Nephron progenitor cell (in vitro differentiated cells): ENCODE measurements around the gene KLC1.

ENCODE experiments used
- DNase-seq: peaks from one replicate; pipeline ENCODE4 v3.0.0; 2021
- H3K27ac Mint-ChIP-seq: 2 replicates; pipeline ENCODE4 v1.8.0; 2021; ENCODE audit warnings: mild to moderate bottlenecking, moderate library complexity, mixed read lengths
- H3K27me3 Mint-ChIP-seq: 2 replicates; pipeline ENCODE4 v1.8.0; 2021; ENCODE audit warnings: mild to moderate bottlenecking, low read depth, mixed read lengths; ENCODE audit not compliant: poor library complexity
- H3K36me3 Mint-ChIP-seq: 2 replicates; pipeline ENCODE4 v1.8.0; 2021; ENCODE audit warnings: low read depth, mixed read lengths
- H3K4me1 Mint-ChIP-seq: 2 replicates; pipeline ENCODE4 v1.8.0; 2021; ENCODE audit warnings: mixed read lengths
- H3K4me3 Mint-ChIP-seq: 2 replicates; pipeline ENCODE4 v1.8.0; 2021; ENCODE audit warnings: mild to moderate bottlenecking, moderate library complexity, mixed read lengths
- H3K9me3 Mint-ChIP-seq: 2 replicates; pipeline ENCODE4 v1.8.0; 2021; ENCODE audit warnings: mild to moderate bottlenecking, moderate library complexity, mixed read lengths
- TF ChIP-seq, protein P1 (sequence below): fragments of 200-600 bp; sonication (generic); IDR thresholded peaks from 2 replicates; pipeline ENCODE4 v1.5.0; 2021; ENCODE audit warnings: antibody characterized with exemption

KLC1 gene

GRCh38 chr14:103740991-103741689 lies 112.1 kb downstream of the KLC1 start:
- H3K4me1 Mint-ChIP-seq: peaks cover 14% of the 10 kb centered on the region
- peak overlapping the region; percentile 51 for H3K27ac Mint-ChIP-seq
- peaks cover 36% of the 10 kb centered on the region for H3K36me3 Mint-ChIP-seq
- no peak overlapping the region for H3K4me3 Mint-ChIP-seq
- TF ChIP-seq, protein P1, sequence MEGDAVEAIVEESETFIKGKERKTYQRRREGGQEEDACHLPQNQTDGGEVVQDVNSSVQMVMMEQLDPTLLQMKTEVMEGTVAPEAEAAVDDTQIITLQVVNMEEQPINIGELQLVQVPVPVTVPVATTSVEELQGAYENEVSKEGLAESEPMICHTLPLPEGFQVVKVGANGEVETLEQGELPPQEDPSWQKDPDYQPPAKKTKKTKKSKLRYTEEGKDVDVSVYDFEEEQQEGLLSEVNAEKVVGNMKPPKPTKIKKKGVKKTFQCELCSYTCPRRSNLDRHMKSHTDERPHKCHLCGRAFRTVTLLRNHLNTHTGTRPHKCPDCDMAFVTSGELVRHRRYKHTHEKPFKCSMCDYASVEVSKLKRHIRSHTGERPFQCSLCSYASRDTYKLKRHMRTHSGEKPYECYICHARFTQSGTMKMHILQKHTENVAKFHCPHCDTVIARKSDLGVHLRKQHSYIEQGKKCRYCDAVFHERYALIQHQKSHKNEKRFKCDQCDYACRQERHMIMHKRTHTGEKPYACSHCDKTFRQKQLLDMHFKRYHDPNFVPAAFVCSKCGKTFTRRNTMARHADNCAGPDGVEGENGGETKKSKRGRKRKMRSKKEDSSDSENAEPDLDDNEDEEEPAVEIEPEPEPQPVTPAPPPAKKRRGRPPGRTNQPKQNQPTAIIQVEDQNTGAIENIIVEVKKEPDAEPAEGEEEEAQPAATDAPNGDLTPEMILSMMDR: no peak
- DNase-seq: no peak
- peaks cover 11% of the 10 kb centered on the region for H3K27me3 Mint-ChIP-seq
- no peaks in the 10 kb centered on the region for H3K9me3 Mint-ChIP-seq

DNA sequence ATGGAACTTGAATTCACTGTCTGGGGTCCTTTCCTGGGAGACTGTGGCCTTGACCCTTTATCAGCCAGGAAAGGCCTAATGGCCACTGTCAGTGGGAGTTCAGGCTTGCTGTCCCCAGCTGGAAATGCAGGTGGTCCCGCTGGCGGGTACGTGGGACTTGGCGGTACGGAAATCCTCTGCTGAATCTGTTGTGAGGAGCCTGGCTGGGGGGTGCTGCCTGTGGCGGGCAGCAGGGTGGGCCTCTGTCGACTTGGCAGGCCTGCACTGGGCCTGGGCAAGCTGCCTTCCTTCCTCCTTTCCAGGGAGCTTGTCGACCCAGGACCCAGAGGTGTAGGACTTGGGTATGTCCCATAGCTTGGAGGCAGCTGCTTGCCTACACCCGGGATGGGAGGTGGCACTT lies 112.9 kb downstream of the KLC1 start:
- DNase-seq: no peak

GRCh38 chr14:103742499-103743255 lies 113.7 kb downstream of the KLC1 start:
- Mint-ChIP-seq H3K27ac (no peak overlapping the region), H3K4me1 (peaks cover 12% of the 10 kb centered on the region), H3K36me3 (peaks cover 34% of the 10 kb centered on the region), H3K9me3 (no peaks in the 10 kb centered on the region), H3K4me3 (no peak overlapping the region), H3K27me3 (peaks cover 15% of the 10 kb centered on the region)
- no peak for DNase-seq
- TF ChIP-seq, protein P1: no peak

More for the DNA sequence above, 112.9 kb downstream of the KLC1 start:
- peaks cover 14% of the 10 kb centered on the region for H3K4me1 Mint-ChIP-seq
- no peak overlapping the region for H3K4me3 Mint-ChIP-seq
- H3K27ac Mint-ChIP-seq: no peak overlapping the region
- peaks cover 14% of the 10 kb centered on the region for H3K27me3 Mint-ChIP-seq
- no peaks in the 10 kb centered on the region for H3K9me3 Mint-ChIP-seq
- H3K36me3 Mint-ChIP-seq: peaks cover 36% of the 10 kb centered on the region
- TF ChIP-seq, protein P1: no peak

DNA sequence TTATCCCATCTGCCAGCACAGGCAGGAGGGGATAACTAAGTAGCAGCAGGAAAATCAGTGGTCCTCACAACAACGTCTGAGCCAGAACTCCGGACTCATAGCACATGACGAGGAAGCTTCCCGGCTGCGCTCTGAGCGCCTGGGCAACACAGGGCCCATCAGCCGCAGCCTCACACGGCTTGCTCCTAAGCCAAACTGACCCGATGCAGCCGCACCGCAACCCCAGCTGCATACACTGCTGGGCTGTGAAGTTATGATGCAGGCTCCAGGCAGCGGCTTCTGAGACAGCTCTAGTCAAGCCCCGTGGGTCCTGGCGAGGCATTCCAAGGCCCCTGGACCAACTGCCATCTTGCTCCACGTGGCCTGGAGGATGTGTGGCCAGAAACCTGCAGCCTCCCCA lies 114.7 kb downstream of the KLC1 start:
- peaks cover 15% of the 10 kb centered on the region for H3K27me3 Mint-ChIP-seq
- no peaks in the 10 kb centered on the region for H3K9me3 Mint-ChIP-seq
- H3K27ac Mint-ChIP-seq: no peak overlapping the region
- no peak overlapping the region for H3K4me3 Mint-ChIP-seq
- peaks cover 2% of the 10 kb centered on the region for H3K4me1 Mint-ChIP-seq
- H3K36me3 Mint-ChIP-seq: peaks cover 23% of the 10 kb centered on the region
- TF ChIP-seq, protein P1: no peak
- DNase-seq: no peak

DNA sequence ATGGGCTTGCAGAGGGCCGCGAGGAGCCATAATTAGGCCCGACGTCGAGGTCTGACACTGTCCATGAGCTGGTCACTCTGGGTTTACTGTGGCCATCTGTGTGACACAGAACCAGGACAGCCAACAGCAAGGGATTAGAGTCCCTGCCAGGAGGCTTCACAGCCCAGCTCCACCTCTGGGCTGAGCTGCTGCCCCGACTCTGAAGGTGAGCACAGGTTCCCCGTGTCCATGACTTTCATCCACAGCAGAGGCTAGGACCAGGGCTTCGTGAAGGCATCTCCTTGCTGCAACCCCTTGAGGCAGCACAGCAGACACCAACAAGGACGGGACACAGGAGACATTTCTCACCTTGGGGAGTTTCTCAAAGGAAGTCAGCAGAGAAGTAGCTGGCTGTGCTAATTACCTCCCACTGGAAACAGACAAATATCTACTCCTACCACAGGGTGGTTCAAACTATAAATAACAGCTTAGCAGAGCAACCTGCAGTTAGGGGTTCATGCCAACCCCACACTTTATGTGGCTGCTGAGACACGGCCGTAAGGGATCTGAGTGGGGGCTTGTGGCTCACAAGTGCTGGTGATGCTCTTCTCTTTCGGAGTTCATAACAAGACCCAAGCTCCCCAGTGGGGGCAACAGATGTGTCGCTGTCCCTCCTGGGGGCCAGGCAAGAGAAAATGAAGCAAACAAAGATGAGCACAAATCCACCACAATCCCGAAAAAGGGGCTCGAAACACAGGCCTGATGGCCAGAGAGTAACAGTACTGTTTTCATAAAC lies 115.8 kb downstream of the KLC1 start:
- TF ChIP-seq, protein P1: no peak
- DNase-seq: no peak
- Mint-ChIP-seq H3K27ac (no peak overlapping the region), H3K4me3 (no peak overlapping the region), H3K27me3 (peaks cover 12% of the 10 kb centered on the region), H3K9me3 (no peaks in the 10 kb centered on the region), H3K36me3 (peaks cover 19% of the 10 kb centered on the region), H3K4me1 (no peaks in the 10 kb centered on the region)
